Gastrocnemius medialis (tissue), 4 donors: Measurements from ENCODE around the gene EPAS1. TPM values are rescaled to one million over a fixed set of nuclear protein-coding genes. Genes with fewer than 3 reads are reported as not detected.

ENCODE experiments used
- ATAC-seq, 2 donors: fragments of 150-250 bp; one replicate each; pipeline ENCODE4 v1.9.1; 2016
- DNase-seq, 2 donors: peaks; one replicate each; pipeline ENCODE4 v3.0.0-alpha.2; 2019
- H3K27ac ChIP-seq, 4 donors: fragments of 200-600 bp; sonication (generic); 1 replicate in 1 of 4; 2 replicates in 3 of 4; pipeline ENCODE4 v1.5.1; 2016 to 2018; ENCODE audit warnings: mild to moderate bottlenecking in 2 of 4, moderate library complexity in 1 of 4
- H3K27me3 ChIP-seq, 3 donors: fragments of 200-600 bp; sonication (generic) in 2 of 3; 1 replicate in 1 of 3; 2 replicates in 2 of 3; pipeline versions ENCODE4 v1.5.1 to v1.6.0; 2016 to 2019; ENCODE audit warnings: mild to moderate bottlenecking in 1 of 3, moderate library complexity in 1 of 3
- H3K36me3 ChIP-seq, 2 donors: fragments of 200-600 bp; sonication (generic) in 1 of 2; one replicate each; pipeline ENCODE4 v1.5.1; 2017 to 2018
- H3K4me1 ChIP-seq, 2 donors: fragments of 200-600 bp; sonication (generic) in 1 of 2; one replicate each; pipeline ENCODE4 v1.5.1; 2016 to 2017; ENCODE audit warnings: mild to moderate bottlenecking in 2 of 2
- H3K4me3 ChIP-seq, 4 donors: fragments of 200-600 bp; sonication (generic) in 3 of 4; 1 replicate in 1 of 4; 2 replicates in 3 of 4; pipeline ENCODE4 v1.5.1; 2016 to 2019; ENCODE audit warnings: mild to moderate bottlenecking in 2 of 4
- H3K9me3 ChIP-seq, 3 donors: fragments of 200-600 bp; sonication (generic) in 2 of 3; 1 replicate in 1 of 3; 2 replicates in 2 of 3; pipeline ENCODE4 v1.5.1; 2016 to 2019
- CTCF ChIP-seq, 5 experiments: fragments of 450-650 bp in 3 of 5; fragments of 200-600 bp in 2 of 5; sonication (generic) in 2 of 5; IDR thresholded peaks in 4 of 5; conservative IDR thresholded peaks in 1 of 5; 1 replicate in 4 of 5; 2 replicates in 1 of 5; pipeline ENCODE4 v1.5.1; 2016 to 2019; ENCODE audit warnings: antibody characterized with exemption in 5 of 5, mild to moderate bottlenecking in 3 of 5, moderate library complexity in 3 of 5
- POLR2A ChIP-seq, 2 donors: fragments of 450-650 bp; IDR thresholded peaks; one replicate each; pipeline ENCODE4 v1.6.1; 2017; ENCODE audit warnings: antibody characterized with exemption in 2 of 2, mild to moderate bottlenecking in 2 of 2, moderate library complexity in 2 of 2
- in situ Hi-C, 4 donors: fragments of 200-750 bp; cut with MboI; loops; one replicate each; pipeline versions ENCODE4 v1.15.0 to v1.8.0; 2017; ENCODE audit warnings: low sequenced_read_pairs in 4 of 4
- intact Hi-C: fragments of 100-400 bp; cut with DNase I; formaldehyde crosslinking; loops from one replicate; pipeline ENCODE4 v1.15.1; 2023; ENCODE audit warnings: low total_unique reads
- total RNA-seq, 4 donors: library from RNA; depleted of rRNA; stranded (reverse); fragments of >200 nt; gene quantifications; one replicate each; pipeline versions ENCODE4 v1.1.0 to v1.2.3, GENCODE V29; 2016

EPAS1 gene
- total RNA-seq, 4 donors from 2014 or later, result 61.5 to 95.1 (median 90.0) TPM

- Histone ChIP-seq H3K27ac (peak overlapping the region in 3 of 4 donors; percentile 61 to 96 (median 75)), H3K36me3 (no peaks in the 10 kb centered on the region), H3K4me3 (no peak overlapping the region), H3K4me1 (peaks cover 46 to 76% of the 10 kb centered on the region in 2 donors), H3K27me3 (no peaks in the 10 kb centered on the region), H3K9me3 (no peaks in the 10 kb centered on the region)
- intact Hi-C loops (no loop called here), in situ Hi-C loops (no loop called here)
- no peak for ATAC-seq
- TF ChIP-seq CTCF (IDR thresholded peaks at IDR 0.05 in 4 of 5, conservative IDR thresholded peaks at IDR 0.05 in 1 of 5), result no peak
- no peak for TF ChIP-seq POLR2A (IDR thresholded peaks at IDR 0.05)
- no peak for DNase-seq
Measured at GRCh38 chr2:46308629-46309028, 11.4 kb downstream of the EPAS1 start.

- no peak for ATAC-seq
- Histone ChIP-seq H3K27me3 (no peaks in the 10 kb centered on the region), H3K9me3 (no peaks in the 10 kb centered on the region), H3K4me3 (no peak overlapping the region), H3K36me3 (no peaks in the 10 kb centered on the region), H3K4me1 (peaks cover 52 to 71% of the 10 kb centered on the region in 2 donors), H3K27ac (peak overlapping the region; percentile 31 to 96 (median 68))
- DNase-seq, result no peak
- intact Hi-C loops (no loop called here), in situ Hi-C loops (no loop called here)
- no peak for TF ChIP-seq POLR2A (IDR thresholded peaks at IDR 0.05)
- TF ChIP-seq CTCF (IDR thresholded peaks at IDR 0.05 in 4 of 5, conservative IDR thresholded peaks at IDR 0.05 in 1 of 5), result no peak
Measured at GRCh38 chr2:46309052-46309953, 12.1 kb downstream of the EPAS1 start.

DNA sequence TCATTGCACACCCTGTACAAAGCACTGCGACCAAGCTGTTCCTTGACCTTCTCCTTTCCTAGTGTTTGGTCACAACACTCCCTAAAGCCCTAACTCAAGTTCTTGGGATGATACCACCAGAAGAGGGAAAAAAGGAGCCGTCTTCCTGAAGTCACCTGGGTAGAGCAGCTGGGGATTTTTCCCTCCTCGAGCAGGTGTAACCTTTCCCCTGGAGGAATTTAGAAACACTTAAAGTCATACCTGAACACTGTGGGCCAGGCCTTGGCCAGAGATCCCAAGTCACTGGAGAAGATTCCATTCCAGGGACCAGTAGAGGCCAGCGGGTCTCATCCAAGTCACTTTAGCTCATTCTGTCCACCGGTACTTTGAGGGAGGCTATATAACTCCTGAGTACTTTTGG, 13.2 kb downstream of the EPAS1 start:
- ATAC-seq (no peak), DNase-seq (no peak)
- in situ Hi-C loops, result no loop called here
- Histone ChIP-seq H3K4me1 (peaks cover 62 to 72% of the 10 kb centered on the region in 2 donors), H3K9me3 (no peaks in the 10 kb centered on the region), H3K36me3 (no peaks in the 10 kb centered on the region), H3K27ac (peak overlapping the region; percentile 37 to 96 (median 73)), H3K4me3 (no peak overlapping the region), H3K27me3 (no peaks in the 10 kb centered on the region)
- intact Hi-C loops, result no loop called here
- TF ChIP-seq CTCF (IDR thresholded peaks at IDR 0.05 in 4 of 5, conservative IDR thresholded peaks at IDR 0.05 in 1 of 5), result no peak
- no peak for TF ChIP-seq POLR2A (IDR thresholded peaks at IDR 0.05)

GRCh38 chr2:46311651-46312223, 14.5 kb downstream of the EPAS1 start:
- no peak overlapping the region for H3K4me3 ChIP-seq
- intact Hi-C loops (no loop called here), in situ Hi-C loops (no loop called here)
- no peaks in the 10 kb centered on the region for H3K27me3 ChIP-seq
- no peak for ATAC-seq
- peaks cover 61 to 73% of the 10 kb centered on the region in 2 donors for H3K4me1 ChIP-seq
- no peaks in the 10 kb centered on the region for H3K9me3 ChIP-seq
- TF ChIP-seq POLR2A (IDR thresholded peaks at IDR 0.05), result no peak
- TF ChIP-seq CTCF (IDR thresholded peaks at IDR 0.05 in 4 of 5, conservative IDR thresholded peaks at IDR 0.05 in 1 of 5), result no peak
- H3K27ac ChIP-seq, result peak overlapping the region; percentile 62 to 96 (median 73)
- no peak for DNase-seq
- no peaks in the 10 kb centered on the region for H3K36me3 ChIP-seq
